HL-60 (cell line): ENCODE data around the gene GMEB2.

ENCODE experiments used
- DNase-seq, 2 experiments: peaks; one replicate each; pipeline ENCODE4 v3.0.0-alpha.2; 2010 to 2020; ENCODE audit warnings: low read depth in 1 of 2, low spot score in 1 of 2
- H3K27ac ChIP-seq: fragments of 250-450 bp; sonication (Bioruptor Pico); replicated peaks from 2 replicates; pipeline ENCODE4 v1.5.1; 2020; ENCODE audit warnings: mild to moderate bottlenecking, moderate library complexity
- H3K27me3 ChIP-seq: fragments of 250-450 bp; sonication (Bioruptor Pico); 2 replicates; pipeline ENCODE4 v1.5.1; 2021; ENCODE audit warnings: mild to moderate bottlenecking, moderate library complexity; ENCODE audit not compliant: insufficient read depth, poor library complexity, severe bottlenecking
- H3K4me3 ChIP-seq: replicated peaks from 2 replicates; pipeline ENCODE4 v1.5.1; 2011; ENCODE audit warnings: mild to moderate bottlenecking, control low read depth, low read length; ENCODE audit not compliant: insufficient read depth
- GABPA ChIP-seq: IDR thresholded peaks from 2 replicates; pipeline ENCODE4 v1.6.1; 2012; ENCODE audit warnings: low read depth
- POLR2AphosphoS5 ChIP-seq: IDR thresholded peaks from 2 replicates; pipeline ENCODE4 v1.6.1; 2012; ENCODE audit warnings: low read depth
- SPI1 ChIP-seq: IDR thresholded peaks from 2 replicates; pipeline ENCODE4 v1.6.1; 2012; ENCODE audit warnings: low read depth, mild to moderate bottlenecking, borderline replicate concordance
- TF ChIP-seq, protein P1 (sequence below): IDR thresholded peaks from 2 replicates; pipeline ENCODE4 v1.6.1; 2012; ENCODE audit warnings: low read depth; ENCODE audit not compliant: insufficient replicate concordance
- TF ChIP-seq, protein P2 (sequence below): IDR thresholded peaks from one replicate; pipeline ENCODE4 v1.5.1; 2011; ENCODE audit warnings: low read length, control low read depth, inconsistent platforms; ENCODE audit not compliant: insufficient read depth

GMEB2 gene

DNA sequence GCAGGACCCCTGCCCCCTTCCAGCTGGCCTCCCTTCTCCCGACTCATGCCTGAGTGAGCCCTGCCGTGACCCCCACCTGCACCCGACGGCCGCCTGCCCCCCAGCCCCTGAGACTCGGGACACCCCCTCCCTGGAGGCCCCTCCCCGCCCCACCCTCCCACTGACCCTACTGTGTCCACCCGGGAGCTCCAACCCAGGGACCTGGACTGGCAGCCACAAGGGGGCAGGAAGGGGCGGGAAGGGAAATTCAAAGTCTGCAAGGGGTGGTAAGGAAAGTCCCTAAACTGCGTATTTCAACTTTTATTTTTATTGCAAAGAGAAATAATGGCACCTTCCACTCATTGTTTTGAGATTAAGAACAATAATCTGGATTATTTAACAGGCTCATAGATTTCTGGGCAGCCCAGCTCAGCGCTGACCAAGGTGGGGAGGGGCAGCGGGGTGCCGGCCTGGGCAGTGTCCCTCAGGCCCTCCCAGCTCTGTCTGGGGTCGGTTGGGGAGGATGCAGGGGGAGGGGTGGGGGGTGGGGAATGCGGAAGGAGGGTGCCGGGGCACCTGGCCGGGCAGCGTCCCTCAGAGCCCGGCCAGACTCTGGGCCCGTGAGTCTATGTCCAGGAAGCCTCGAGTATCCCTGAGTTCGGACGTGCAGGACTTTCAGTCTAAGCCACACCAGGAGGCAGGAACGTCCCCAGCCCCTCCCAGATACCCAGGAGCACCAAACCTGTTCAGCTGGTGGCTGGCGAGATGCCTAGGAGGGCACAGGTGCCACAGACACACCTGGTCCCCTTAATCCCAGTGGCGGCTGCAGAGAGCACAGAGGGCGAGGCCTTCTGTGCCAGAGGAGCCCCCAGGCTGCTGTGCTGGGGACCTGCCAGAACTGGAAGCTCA lies 88.5 kb downstream of the GMEB2 start:
- DNase-seq, result no peak
- Histone ChIP-seq H3K4me3 (no peak overlapping the region), H3K27ac (peak overlapping the region; percentile 61; the same call in 1 of the 2 replicates), H3K27me3 (peaks cover 24% of the 10 kb centered on the region)
- TF ChIP-seq, protein P1, sequence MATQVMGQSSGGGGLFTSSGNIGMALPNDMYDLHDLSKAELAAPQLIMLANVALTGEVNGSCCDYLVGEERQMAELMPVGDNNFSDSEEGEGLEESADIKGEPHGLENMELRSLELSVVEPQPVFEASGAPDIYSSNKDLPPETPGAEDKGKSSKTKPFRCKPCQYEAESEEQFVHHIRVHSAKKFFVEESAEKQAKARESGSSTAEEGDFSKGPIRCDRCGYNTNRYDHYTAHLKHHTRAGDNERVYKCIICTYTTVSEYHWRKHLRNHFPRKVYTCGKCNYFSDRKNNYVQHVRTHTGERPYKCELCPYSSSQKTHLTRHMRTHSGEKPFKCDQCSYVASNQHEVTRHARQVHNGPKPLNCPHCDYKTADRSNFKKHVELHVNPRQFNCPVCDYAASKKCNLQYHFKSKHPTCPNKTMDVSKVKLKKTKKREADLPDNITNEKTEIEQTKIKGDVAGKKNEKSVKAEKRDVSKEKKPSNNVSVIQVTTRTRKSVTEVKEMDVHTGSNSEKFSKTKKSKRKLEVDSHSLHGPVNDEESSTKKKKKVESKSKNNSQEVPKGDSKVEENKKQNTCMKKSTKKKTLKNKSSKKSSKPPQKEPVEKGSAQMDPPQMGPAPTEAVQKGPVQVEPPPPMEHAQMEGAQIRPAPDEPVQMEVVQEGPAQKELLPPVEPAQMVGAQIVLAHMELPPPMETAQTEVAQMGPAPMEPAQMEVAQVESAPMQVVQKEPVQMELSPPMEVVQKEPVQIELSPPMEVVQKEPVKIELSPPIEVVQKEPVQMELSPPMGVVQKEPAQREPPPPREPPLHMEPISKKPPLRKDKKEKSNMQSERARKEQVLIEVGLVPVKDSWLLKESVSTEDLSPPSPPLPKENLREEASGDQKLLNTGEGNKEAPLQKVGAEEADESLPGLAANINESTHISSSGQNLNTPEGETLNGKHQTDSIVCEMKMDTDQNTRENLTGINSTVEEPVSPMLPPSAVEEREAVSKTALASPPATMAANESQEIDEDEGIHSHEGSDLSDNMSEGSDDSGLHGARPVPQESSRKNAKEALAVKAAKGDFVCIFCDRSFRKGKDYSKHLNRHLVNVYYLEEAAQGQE, result no peak
- TF ChIP-seq SPI1 (no peak), GABPA (no peak), POLR2AphosphoS5 (no peak)
- TF ChIP-seq, protein P2, sequence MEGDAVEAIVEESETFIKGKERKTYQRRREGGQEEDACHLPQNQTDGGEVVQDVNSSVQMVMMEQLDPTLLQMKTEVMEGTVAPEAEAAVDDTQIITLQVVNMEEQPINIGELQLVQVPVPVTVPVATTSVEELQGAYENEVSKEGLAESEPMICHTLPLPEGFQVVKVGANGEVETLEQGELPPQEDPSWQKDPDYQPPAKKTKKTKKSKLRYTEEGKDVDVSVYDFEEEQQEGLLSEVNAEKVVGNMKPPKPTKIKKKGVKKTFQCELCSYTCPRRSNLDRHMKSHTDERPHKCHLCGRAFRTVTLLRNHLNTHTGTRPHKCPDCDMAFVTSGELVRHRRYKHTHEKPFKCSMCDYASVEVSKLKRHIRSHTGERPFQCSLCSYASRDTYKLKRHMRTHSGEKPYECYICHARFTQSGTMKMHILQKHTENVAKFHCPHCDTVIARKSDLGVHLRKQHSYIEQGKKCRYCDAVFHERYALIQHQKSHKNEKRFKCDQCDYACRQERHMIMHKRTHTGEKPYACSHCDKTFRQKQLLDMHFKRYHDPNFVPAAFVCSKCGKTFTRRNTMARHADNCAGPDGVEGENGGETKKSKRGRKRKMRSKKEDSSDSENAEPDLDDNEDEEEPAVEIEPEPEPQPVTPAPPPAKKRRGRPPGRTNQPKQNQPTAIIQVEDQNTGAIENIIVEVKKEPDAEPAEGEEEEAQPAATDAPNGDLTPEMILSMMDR, result no peak
